HG02763 (cell line): Measurements from ENCODE around the gene SERPINB11.
"Not testable (repeated sequence)": the region's sequence is repeated elsewhere in the genome, so short reads cannot be mapped to it uniquely, and the experiment has no call there.

Experiments used
- ATAC-seq: cut with Tn5 transposase; IDR thresholded peaks from one replicate; pipeline ENCODE4 v1.9.1; 2021; ENCODE audit warnings: mild to moderate bottlenecking, moderate library complexity; ENCODE audit not compliant: unreplicated experiment

SERPINB11 gene

GRCh38 chr18:63725682-63726480 lies 23.1 kb downstream of the SERPINB11 start:
- no peak for ATAC-seq

- ATAC-seq, result no peak
Observed at GRCh38 chr18:63730773-63731172, 28.0 kb downstream of the SERPINB11 start.

- no peak for ATAC-seq
Observed at GRCh38 chr18:63731215-63731614, 28.5 kb downstream of the SERPINB11 start.

- no peak for ATAC-seq
Observed at GRCh38 chr18:63736876-63737275, 34.1 kb downstream of the SERPINB11 start.

GRCh38 chr18:63741769-63742168 lies 39.0 kb downstream of the SERPINB11 start:
- no peak for ATAC-seq

GRCh38 chr18:63747006-63747405 lies 44.2 kb downstream of the SERPINB11 start:
- no peak for ATAC-seq

GRCh38 chr18:63749489-63749888 lies 46.7 kb downstream of the SERPINB11 start:
- ATAC-seq, result no peak

- ATAC-seq, result no peak
Observed at GRCh38 chr18:63752636-63753035, 49.9 kb downstream of the SERPINB11 start.

- no peak for ATAC-seq
Observed at GRCh38 chr18:63753676-63754075, 50.9 kb downstream of the SERPINB11 start.

- no peak for ATAC-seq
Observed at GRCh38 chr18:63757541-63757940, 54.8 kb downstream of the SERPINB11 start.

GRCh38 chr18:63758615-63759240 lies 56.0 kb downstream of the SERPINB11 start:
- ATAC-seq, result no peak

GRCh38 chr18:63759786-63760185 lies 57.0 kb downstream of the SERPINB11 start:
- ATAC-seq, result not testable (repeated sequence)

- no peak for ATAC-seq
Observed at GRCh38 chr18:63762518-63762917, 59.8 kb downstream of the SERPINB11 start.

- no peak for ATAC-seq
Observed at GRCh38 chr18:63763831-63764600, 61.3 kb downstream of the SERPINB11 start.

GRCh38 chr18:63765837-63766236 lies 63.1 kb downstream of the SERPINB11 start:
- ATAC-seq, result no peak
